ENCODE results near the gene MYOZ3.

MYOZ3 gene

GRCh38 chr5:150627731-150628545, 33.1 kb upstream of the MYOZ3 start:
- DNase-seq = no peak

DNA sequence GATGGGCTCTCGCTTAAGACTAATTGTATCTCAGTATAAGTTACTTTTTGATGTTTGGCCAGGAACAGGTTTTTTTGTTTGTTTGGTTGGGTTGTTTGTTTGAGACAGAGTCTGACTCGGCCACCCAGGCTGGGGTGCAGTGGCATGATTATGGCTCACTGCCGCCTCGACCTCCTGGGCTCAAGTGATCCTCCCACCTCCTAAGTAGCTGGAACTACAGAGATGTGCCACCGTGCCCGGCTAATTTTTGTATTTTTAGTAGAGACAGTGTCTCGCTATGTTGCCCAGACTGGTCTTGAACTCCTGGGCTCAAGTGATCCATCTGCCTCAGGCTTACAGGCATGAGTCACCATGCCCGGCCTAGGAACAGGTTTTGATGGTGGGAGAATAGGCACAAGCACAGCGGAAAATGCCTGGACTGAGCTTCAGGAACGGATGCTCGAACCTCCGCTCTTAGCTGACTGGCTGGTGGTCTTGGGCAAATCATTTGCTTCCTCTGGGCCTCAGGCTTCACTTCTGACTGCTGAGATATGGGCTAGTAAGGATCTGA, 32.0 kb upstream of the MYOZ3 start:
- no peak for DNase-seq

DNA sequence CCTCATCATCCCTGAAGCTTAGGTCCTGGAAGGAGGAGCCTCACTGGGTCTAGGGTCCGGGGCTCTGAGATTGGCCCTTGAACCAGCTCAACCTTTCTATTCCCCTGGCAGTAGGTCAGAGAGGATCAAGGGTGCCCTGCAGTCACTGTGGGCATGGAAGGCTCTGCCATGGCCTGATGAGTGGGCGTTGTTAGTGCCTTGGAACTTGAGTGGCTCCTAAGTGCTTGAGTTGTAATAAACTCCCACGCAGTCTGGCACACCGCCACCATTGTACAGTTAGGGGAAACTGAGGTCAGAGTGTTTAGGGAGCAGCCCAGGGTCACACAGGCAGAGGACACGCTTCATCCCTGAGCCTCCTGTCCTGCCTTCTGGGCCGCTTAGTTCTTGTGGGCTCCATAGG, 31.0 kb upstream of the MYOZ3 start:
- no peak for DNase-seq

GRCh38 chr5:150630461-150631325, 30.4 kb upstream of the MYOZ3 start:
- no peak for DNase-seq

DNA sequence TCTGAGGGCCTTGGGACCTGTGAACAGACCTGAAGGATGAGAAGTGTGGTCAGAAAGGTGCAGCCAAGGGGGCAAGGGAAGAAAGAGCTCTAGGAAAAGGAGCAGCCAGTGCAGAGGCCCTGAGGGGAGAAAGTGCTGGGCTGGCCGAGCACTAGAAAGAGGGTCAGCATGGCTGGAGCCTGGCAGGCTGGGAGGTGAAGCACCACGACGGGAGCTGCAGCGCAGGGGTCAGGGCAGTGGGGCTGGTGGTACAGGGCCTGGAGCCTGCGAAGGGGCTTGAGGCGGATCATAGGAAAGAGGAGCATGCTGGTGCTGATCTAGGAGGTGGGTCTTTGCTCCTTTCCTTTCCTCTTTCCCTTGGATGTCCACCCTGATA, 29.7 kb upstream of the MYOZ3 start:
- no peak for DNase-seq

GRCh38 chr5:150632305-150633160, 28.5 kb upstream of the MYOZ3 start:
- DNase-seq = no peak

DNA sequence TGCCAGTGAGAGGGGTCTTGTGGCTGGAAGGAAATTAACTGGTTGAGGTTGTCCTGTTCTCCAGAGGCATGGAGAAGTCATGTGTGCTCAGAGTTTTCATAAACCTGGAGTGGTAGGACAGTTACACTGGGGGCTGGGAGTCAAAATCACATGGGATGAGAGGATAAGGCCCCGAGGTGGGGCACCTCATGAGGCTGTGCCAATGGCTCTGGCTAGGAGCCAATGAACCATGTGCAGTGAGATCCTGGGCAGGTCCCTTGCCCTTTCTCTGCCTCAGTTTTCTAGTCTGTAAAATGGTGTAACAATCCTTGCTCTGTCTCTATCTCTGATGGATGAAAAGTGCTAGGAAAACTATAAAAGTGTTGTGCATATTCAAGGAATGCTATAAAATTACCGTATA, 27.6 kb upstream of the MYOZ3 start:
- DNase-seq = no peak

DNA sequence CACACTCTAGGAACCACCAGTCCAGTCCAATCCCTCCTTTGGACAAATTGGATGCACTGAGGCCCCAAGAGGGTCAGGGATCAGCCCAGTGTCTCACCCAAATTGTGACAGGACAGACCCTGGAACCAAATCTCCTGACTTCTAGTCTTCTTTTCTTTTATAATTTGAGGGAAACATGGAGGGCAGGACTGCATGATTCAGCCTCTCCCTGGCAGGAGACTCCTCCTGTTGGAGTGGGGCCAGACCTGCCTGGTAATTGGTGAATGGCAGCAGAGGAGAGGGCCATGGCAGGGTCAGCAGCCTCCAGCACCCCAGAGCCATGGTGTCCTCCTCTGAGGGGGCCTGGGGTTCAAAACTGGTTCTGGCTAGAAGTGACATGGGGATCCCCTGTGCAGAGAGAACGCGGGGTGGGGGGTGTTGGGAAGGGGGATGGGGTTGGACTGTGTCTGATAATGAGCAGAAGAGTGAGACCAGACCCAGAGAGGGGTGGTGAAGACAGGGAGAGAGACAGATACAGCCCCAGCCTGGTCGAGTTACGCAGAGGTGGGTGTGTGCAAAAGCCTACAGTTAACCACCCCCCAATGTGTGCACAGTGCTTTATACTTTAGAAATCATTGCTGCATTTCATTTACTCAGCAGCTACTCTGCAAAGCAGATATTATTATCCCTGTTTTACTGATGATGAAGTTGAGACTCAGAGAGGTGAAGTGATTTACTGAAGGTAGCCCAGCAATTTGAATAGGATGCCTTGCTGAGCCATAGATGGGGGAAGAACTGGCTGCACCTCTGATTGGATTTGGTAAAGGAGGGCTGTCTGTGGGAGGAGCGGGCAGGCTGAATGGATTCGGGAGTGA, 24.4 kb upstream of the MYOZ3 start:
- no peak for DNase-seq

GRCh38 chr5:150637245-150638052, 23.6 kb upstream of the MYOZ3 start:
- DNase-seq = no peak

DNA sequence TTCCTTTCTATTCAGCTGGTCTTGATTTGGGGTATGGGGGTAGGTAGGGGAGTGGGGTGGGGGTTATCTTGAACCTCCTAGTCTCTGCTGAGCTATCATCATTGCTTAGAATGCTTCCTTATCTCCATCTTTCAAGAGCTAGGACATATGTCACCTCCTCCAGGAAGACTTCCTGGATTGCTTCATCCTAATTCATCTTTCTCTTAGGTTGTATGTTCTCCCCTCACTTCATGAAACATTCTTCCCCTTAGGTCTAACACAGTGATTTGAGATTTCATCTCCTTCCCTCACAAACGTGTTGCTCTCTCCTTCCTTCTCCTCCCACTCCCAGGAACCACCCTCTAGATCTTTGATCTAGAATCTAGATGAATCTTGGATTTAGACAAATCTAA, 23.0 kb upstream of the MYOZ3 start:
- DNase-seq = no peak

DNA sequence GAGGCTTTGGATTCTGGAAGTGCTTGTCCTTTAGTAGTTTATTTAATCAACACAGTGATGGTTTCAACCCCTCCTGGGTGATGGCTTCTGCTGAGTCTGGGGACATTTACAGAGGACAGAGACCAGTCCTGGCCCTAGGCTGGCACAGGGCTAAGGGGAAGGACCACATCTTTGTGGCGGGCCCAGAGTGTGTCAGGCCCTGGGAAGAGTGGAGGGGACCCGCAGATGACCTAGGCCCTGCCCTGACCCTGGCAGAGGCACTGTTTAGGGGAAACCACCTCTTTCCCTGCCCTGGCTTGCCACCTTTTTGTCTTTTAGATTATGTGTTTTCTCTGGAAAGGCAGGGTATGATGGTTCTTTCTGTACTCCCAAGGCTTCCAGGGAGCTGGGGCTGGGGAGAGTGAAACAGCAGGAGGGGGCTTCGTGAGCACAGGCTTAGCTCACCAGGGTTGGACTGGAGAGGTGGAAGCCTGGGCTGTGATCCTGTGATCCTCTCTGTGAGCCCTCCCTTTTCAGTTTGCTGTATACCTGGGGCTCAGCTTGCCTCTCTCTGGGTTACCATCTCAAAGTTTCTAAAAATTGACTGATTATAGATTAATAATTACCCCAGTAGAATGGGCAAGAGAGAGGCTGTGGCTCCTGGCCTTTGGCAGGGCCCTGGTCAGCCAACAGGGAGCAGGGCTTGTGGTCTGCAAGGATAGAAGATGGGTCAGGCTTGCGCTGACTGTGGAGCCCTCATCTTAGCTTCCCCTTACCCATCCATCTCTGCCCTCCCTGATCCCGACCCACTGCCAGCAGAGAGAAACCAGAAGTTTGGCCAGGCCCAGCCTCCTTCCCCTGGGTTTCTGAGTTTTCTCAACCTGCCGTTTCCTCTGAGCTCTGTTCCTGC, 22.3 kb upstream of the MYOZ3 start:
- no peak for DNase-seq

DNA sequence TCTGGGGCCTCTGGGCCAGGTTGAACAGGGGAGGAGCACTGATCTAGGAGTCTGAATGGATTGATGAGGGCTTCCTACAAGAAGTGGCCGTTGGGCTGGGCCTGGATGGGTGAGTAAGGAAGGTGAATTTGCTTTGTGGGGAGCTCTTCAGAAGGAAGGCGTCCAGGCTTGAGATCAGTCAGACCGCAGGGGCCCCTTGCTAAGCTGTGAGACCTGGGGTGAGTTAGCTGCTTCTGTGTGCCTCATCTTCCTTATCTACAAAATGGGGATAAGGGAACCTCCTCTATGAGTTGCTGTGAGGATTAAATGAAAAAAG, 21.7 kb upstream of the MYOZ3 start:
- no peak for DNase-seq

DNA sequence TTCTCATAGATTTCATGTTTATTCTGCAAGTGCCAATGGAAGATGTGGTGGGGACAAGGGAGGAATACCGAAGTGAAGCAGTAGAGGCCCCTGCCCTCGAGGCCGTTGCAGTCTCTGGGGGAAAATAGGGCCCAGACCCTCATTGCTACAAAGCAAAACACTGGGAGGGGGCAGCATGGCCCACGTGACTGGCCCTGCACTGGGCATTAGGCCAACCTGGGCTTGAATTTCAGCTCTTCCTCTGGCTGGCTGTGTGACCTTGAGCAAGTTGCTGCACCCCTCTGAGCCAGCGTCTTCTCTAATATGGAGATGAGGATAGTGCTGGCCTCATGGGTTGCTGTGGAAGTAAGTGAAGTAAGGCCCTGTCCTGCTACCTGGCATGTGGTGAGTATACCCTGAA, 21.3 kb upstream of the MYOZ3 start:
- DNase-seq = no peak

GRCh38 chr5:150640311-150641005, 20.6 kb upstream of the MYOZ3 start, which contains the start of gene SYNPO:
TSS of gene SYNPO (plus strand) at chr5:150640660. CDS start at chr5:150648276, 7,616 bp downstream.
- no peak for DNase-seq

- DNase-seq = no peak
Measured at GRCh38 chr5:150641006-150641570, 20.0 kb upstream of the MYOZ3 start.

DNA sequence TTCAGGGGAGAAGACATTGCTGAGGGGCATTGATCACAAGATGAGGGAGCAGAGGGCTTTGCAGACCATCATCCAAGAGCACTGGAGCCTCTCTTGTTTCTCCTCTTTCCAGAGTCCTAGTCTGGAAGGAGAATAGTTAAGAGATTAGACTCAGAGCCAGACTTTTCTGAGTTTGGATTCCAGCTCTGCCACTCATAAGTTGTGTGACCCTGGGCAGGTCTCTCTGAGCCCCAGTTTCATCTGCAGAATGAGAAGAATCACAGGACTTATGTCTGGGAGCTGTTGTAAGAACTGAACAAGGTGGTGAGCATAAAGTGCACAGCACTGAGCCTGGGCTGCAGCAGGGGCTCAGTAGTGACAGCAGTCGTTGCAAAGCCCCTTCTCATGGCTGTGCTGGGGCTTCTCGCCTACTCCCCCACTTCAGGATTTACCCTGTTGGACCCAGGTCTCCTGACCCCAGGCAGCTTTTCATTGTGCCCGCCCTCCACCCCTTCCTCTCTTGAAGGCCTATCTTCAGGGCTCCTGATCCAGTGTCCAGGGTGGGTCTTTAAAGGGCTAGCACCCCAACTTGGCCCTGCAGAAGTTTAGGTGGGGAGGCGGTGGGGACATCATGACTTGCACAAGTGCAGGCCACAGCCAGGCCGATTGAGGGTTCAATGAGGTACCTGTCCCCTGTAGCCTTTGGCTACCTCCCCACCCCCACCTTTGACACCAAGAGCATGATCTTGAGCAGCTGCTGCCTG, 19.1 kb upstream of the MYOZ3 start:
- no peak for DNase-seq

GRCh38 chr5:150642567-150642927, 18.5 kb upstream of the MYOZ3 start:
- DNase-seq = no peak

GRCh38 chr5:150642991-150643710, 17.9 kb upstream of the MYOZ3 start:
- no peak for DNase-seq
